ENCODE measurements around the gene NPAS3.
A peak's percentile ranks its signal among the peaks of the same experiment; 100 is the strongest.

Gene NPAS3

GRCh38 chr14:33254861-33255395 is 316.2 kb downstream of the NPAS3 start:
- DNase-seq (ENCODE audit: low read depth in 2 of 2): no peak

GRCh38 chr14:33257796-33258195 is 319.1 kb downstream of the NPAS3 start:
- DNase-seq (ENCODE audit: low read depth in 2 of 2): no peak

GRCh38 chr14:33259764-33260163 is 321.1 kb downstream of the NPAS3 start:
- no peak for DNase-seq (ENCODE audit: low read depth in 2 of 2)

GRCh38 chr14:33271216-33271615 is 332.5 kb downstream of the NPAS3 start:
- DNase-seq (ENCODE audit: low read depth in 2 of 2): no peak

- DNase-seq (ENCODE audit: low read depth in 2 of 2): no peak
Measured at GRCh38 chr14:33271891-33272290, 333.2 kb downstream of the NPAS3 start.

GRCh38 chr14:33273978-33274377 is 335.3 kb downstream of the NPAS3 start:
- DNase-seq (ENCODE audit: low read depth in 2 of 2): no peak

GRCh38 chr14:33275879-33276278 is 337.2 kb downstream of the NPAS3 start:
- DNase-seq (ENCODE audit: low read depth in 2 of 2): no peak

- DNase-seq (ENCODE audit: low read depth in 2 of 2): no peak
Measured at GRCh38 chr14:33279865-33280264, 341.2 kb downstream of the NPAS3 start.

GRCh38 chr14:33280646-33281045 is 342.0 kb downstream of the NPAS3 start:
- DNase-seq (ENCODE audit: low read depth in 2 of 2): peak in 1 of 2 experiments; percentile 1

- DNase-seq (ENCODE audit: low read depth in 2 of 2): no peak
Measured at GRCh38 chr14:33282331-33283230, 343.9 kb downstream of the NPAS3 start.

- no peak for DNase-seq (ENCODE audit: low read depth in 2 of 2)
Measured at GRCh38 chr14:33285902-33286700, 347.4 kb downstream of the NPAS3 start.

GRCh38 chr14:33287189-33287588 is 348.5 kb downstream of the NPAS3 start:
- DNase-seq (ENCODE audit: low read depth in 2 of 2): no peak

GRCh38 chr14:33290641-33291040 is 352.0 kb downstream of the NPAS3 start:
- no peak for DNase-seq (ENCODE audit: low read depth in 2 of 2)

- no peak for DNase-seq (ENCODE audit: low read depth in 2 of 2)
Measured at GRCh38 chr14:33291529-33292104, 352.9 kb downstream of the NPAS3 start.

- no peak for DNase-seq (ENCODE audit: low read depth in 2 of 2)
Measured at GRCh38 chr14:33294419-33294818, 355.7 kb downstream of the NPAS3 start.

- DNase-seq (ENCODE audit: low read depth in 2 of 2): no peak
Measured at GRCh38 chr14:33297565-33297964, 358.9 kb downstream of the NPAS3 start.

- peak; percentile 93 to 96 for DNase-seq (ENCODE audit: low read depth in 2 of 2)
Measured at GRCh38 chr14:33307691-33308251, 369.1 kb downstream of the NPAS3 start.

- no peak for DNase-seq (ENCODE audit: low read depth in 2 of 2)
Measured at GRCh38 chr14:33309106-33309505, 370.4 kb downstream of the NPAS3 start.

- no peak for DNase-seq (ENCODE audit: low read depth in 2 of 2)
Measured at GRCh38 chr14:33315217-33315616, 376.5 kb downstream of the NPAS3 start.

- no peak for DNase-seq (ENCODE audit: low read depth in 2 of 2)
Measured at GRCh38 chr14:33315721-33316120, 377.0 kb downstream of the NPAS3 start.

- DNase-seq (ENCODE audit: low read depth in 2 of 2): no peak
Measured at GRCh38 chr14:33317675-33318074, 379.0 kb downstream of the NPAS3 start.

GRCh38 chr14:33323979-33324378 is 385.3 kb downstream of the NPAS3 start:
- DNase-seq (ENCODE audit: low read depth in 2 of 2): no peak

Measured in fibroblast of skin of left biceps (primary cell).